Mammary epithelial cell (primary cell): ENCODE measurements around the gene ULK3.

Experiments
- EZH2 ChIP-seq: IDR thresholded peaks from 2 replicates; pipeline ENCODE4 v1.6.1; 2012; ENCODE audit warnings: low read length, inconsistent platforms, borderline replicate concordance
- TF ChIP-seq, protein P1 (sequence below), 2 donors: IDR thresholded peaks in 1 of 2; conservative IDR thresholded peaks in 1 of 2; 2 replicates each; pipeline ENCODE4 v1.5.1; 2011 to 2012; ENCODE audit warnings: inconsistent platforms in 2 of 2, low read length in 2 of 2, mild to moderate bottlenecking in 2 of 2, control low read depth in 1 of 2, low read depth in 1 of 2; ENCODE audit not compliant: insufficient read depth in 1 of 2; ENCODE audit errors: extremely low read depth in 1 of 2

DNA sequence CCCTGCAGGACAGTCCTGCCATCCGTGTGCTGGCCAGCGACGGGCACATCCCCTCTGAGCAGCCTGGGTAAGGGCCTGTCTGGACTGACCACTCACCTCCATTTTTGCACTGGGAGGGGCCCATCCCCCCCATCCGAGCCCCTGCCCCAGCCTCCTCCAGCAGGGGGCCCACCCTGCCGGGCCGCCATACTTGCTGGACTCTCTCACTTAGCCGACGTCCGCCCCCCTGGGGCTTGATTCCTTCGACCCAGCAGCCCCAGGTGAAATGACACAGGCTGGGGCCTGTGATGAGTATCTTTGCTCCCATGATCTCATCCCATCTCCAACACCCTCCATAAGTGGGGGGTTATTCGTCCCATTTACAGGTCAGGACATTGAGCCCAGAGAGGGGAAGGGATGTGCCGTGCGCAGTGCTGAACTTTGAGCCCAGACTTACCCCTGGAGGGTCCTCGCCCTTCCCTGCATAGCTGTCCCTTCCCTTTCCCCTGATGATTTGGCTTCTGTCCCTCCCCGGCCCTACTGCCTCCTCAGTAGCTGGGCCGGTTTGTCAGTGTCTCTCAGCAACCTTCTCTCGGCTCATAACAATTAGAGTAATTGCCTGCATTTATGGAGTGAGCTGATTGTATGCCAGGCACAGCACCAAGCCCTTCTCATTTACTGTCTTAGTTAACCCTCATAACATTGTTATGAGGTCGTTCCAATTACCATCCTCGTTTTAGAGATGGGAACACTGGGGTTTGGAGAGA is 26.2 kb downstream of the ULK3 start:
- TF ChIP-seq, protein P1, sequence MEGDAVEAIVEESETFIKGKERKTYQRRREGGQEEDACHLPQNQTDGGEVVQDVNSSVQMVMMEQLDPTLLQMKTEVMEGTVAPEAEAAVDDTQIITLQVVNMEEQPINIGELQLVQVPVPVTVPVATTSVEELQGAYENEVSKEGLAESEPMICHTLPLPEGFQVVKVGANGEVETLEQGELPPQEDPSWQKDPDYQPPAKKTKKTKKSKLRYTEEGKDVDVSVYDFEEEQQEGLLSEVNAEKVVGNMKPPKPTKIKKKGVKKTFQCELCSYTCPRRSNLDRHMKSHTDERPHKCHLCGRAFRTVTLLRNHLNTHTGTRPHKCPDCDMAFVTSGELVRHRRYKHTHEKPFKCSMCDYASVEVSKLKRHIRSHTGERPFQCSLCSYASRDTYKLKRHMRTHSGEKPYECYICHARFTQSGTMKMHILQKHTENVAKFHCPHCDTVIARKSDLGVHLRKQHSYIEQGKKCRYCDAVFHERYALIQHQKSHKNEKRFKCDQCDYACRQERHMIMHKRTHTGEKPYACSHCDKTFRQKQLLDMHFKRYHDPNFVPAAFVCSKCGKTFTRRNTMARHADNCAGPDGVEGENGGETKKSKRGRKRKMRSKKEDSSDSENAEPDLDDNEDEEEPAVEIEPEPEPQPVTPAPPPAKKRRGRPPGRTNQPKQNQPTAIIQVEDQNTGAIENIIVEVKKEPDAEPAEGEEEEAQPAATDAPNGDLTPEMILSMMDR (conservative IDR thresholded peaks at IDR 0.05 in 1 of 2, IDR thresholded peaks at IDR 0.05 in 1 of 2; ENCODE audit: extremely low read depth in 1 of 2, insufficient read depth in 1 of 2, low read depth in 1 of 2, low read length in 2 of 2), result no peak
- no peak for TF ChIP-seq EZH2
